ENCODE results near the gene RGL4.

DNA sequence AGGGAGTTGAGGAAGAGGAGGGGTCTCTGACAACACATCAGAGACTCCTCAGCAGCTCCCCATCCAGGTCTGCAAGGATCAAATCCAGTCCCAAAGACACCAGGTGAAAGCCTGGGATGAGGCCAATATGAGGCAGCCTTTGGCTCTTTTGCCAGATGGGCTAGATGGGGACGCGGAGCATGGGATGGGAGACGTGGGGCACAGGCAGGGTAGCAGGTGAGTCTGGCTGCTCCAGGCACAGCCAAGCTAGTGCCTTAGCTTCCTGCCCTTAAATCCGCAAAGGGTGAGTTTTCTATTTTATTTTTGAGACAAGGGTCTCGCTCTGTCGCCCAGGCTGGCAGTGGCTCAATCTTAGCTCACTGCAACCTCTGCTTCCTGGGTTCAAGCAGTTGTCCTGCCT is 39.1 kb upstream of the RGL4 start:
- TF ChIP-seq TAF1 (IDR thresholded peaks at IDR 0.05; ENCODE audit: low read depth, low read length) (no peak), JUN (IDR thresholded peaks at IDR 0.05; ENCODE audit: low read depth, low read length) (no peak), CEBPB (IDR thresholded peaks at IDR 0.05; ENCODE audit: low read depth, low read length) (no peak), CREB1 (IDR thresholded peaks at IDR 0.05) (no peak), POLR2AphosphoS5 (IDR thresholded peaks at IDR 0.05; ENCODE audit: low read depth, low read length) (no peak), BACH1 (IDR thresholded peaks at IDR 0.05; ENCODE audit: low read length) (no peak), SIN3A (conservative IDR thresholded peaks at IDR 0.05 in 1 of 2, IDR thresholded peaks at IDR 0.05 in 1 of 2; ENCODE audit: low read depth in 1 of 2, low read length in 2 of 2) (no peak), HDAC2 (IDR thresholded peaks at IDR 0.05; ENCODE audit: borderline replicate concordance in 1 of 2, low read depth in 2 of 2, low read length in 2 of 2) (no peak)
- TF ChIP-seq, protein P1, sequence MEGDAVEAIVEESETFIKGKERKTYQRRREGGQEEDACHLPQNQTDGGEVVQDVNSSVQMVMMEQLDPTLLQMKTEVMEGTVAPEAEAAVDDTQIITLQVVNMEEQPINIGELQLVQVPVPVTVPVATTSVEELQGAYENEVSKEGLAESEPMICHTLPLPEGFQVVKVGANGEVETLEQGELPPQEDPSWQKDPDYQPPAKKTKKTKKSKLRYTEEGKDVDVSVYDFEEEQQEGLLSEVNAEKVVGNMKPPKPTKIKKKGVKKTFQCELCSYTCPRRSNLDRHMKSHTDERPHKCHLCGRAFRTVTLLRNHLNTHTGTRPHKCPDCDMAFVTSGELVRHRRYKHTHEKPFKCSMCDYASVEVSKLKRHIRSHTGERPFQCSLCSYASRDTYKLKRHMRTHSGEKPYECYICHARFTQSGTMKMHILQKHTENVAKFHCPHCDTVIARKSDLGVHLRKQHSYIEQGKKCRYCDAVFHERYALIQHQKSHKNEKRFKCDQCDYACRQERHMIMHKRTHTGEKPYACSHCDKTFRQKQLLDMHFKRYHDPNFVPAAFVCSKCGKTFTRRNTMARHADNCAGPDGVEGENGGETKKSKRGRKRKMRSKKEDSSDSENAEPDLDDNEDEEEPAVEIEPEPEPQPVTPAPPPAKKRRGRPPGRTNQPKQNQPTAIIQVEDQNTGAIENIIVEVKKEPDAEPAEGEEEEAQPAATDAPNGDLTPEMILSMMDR (IDR thresholded peaks at IDR 0.05; ENCODE audit: control extremely low read depth in 1 of 3, insufficient read depth in 1 of 3, low read depth in 1 of 3, low read length in 3 of 3): no peak
- TF ChIP-seq, protein P2, sequence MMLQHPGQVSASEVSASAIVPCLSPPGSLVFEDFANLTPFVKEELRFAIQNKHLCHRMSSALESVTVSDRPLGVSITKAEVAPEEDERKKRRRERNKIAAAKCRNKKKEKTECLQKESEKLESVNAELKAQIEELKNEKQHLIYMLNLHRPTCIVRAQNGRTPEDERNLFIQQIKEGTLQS (IDR thresholded peaks at IDR 0.05; ENCODE audit: insufficient read depth, low read depth, low read length): no peak

Measured in H1 (cell line).